Tongue (tissue), 2 donors: ENCODE data around the gene POU2F1. TPM values are rescaled to one million over a fixed set of nuclear protein-coding genes. Genes with fewer than 3 reads are reported as not detected.

ENCODE experiments used
- DNase-seq: peaks from one replicate; pipeline ENCODE4 v3.0.0-alpha.2; 2015
- total RNA-seq: library from RNA; depleted of rRNA; stranded (reverse); fragments of >200 nt; gene quantifications from one replicate; pipeline ENCODE4 v1.2.3, GENCODE V29; 2014

POU2F1 gene
- total RNA-seq, 1 donor from 2014 or later: 17.4 TPM

DNA sequence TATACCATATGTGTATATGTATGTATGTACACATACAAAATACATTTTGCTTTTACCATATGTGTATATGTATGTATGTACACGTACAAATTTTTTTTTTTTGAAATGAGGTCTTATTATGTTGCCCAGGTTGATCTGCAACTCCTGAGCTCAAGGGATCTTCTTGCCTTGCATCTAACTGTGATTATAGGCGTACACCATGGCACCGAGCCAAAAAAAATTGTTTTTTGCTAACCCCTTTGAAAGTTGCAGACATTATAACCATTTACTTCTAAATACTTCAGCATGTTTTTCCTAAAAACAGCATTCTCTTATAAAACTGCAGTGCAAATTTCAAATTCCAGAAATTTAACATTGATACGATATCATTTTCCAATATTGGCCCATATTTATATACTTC, 147.0 kb downstream of the POU2F1 start:
- no peak for DNase-seq

DNA sequence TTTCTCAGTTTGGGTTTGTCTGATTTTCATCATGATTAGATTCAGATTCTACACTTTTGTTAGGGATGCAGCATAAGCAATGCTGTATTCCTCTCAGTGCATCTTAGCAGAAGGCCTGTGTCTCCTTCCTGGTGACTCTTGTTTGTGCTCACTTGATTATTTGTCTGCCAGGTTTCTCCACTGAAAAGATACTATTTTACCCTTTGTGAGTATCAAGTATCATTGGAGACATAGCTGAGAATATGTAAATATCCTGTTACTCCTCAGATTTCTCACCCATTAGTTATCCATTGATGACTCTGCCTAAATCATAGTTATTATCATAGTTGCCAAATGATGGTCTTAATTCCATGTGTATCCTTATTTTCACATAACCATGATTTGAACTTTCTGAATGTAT, 148.5 kb downstream of the POU2F1 start:
- no peak for DNase-seq

DNA sequence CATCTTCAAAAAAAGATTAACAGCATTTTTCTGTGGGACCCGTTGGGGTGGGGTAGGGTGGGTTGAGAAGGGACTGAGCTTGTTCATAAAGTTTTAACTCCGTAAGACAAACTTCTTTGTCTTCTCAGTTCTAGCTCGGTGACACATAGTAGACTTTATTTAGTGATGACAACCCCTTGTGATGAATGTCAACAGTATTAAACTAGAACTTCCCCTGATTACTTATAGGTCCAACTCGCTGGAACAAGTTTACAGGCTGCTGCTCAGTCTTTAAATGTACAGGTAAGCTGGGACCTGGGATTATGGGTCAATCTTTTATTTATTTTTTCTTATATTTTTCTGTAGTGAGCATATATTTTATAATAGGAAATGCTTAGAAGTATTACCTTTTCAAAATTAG, 149.2 kb downstream of the POU2F1 start:
- DNase-seq: peak; percentile 10

DNA sequence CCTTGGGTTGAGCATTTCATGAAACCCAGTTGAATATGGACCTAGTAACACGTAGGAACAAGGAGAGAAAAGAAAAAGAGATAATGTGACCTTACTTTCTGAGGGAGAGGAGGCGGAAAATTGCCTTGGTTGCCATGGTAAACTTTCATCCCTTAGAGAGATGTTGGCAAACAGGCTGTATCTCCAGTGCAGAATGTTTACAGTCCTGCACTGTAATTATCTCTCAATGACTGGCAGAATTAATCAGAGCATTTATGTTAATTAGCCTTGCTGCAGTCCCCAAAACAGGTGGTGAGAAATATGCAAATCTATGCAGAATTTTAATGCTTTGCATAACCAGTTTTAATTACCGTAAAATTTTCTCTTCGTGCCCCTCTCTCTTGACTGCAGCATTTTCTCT, 150.3 kb downstream of the POU2F1 start:
- DNase-seq: no peak

DNA sequence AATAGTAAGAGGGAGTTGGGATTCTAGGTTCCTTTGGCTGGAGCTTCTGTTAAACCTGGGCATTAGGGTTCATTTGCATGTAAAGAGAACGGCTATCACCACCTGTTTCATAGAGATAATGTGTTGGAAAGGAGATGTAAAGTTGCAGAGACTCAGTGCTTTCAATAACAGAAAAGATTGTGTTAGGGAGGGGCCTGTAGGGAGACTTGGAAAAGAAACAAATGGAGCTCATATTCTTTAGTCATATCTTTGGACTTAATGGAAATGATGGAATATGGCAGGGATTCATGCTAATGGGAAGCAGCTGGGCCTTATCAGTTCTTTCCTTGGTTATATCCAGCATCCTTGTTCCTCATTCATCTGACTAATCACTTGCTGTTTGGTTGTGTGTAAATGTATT, 152.7 kb downstream of the POU2F1 start:
- DNase-seq: peak; percentile 24

DNA sequence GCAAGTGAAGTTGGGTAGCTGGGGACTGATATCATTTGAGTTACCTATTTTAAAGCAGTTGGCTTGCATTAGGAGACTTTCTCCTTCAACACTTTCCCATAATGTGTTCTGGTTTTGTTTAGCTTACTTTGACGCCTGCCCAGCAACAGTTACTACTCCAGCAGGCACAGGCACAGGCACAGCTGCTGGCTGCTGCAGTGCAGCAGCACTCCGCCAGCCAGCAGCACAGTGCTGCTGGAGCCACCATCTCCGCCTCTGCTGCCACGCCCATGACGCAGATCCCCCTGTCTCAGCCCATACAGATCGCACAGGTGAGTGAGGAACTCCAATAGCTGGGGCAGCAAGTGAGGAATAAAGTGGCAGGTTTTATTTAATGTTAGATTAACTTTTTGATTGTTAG, 153.3 kb downstream of the POU2F1 start:
- DNase-seq: no peak

DNA sequence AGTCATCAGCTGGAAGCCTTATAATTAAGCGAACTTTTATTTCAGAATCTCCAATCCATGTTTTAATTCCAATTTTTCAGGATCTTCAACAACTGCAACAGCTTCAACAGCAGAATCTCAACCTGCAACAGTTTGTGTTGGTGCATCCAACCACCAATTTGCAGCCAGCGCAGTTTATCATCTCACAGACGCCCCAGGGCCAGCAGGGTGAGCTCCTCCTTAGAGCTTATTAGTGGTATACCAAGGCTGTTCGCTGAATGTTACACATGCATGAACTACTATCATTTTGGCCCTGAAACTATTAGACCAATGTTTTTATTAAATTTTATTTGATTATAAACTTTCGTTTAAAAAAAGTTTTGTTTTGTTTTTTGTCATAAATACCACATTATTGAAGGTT, 155.3 kb downstream of the POU2F1 start:
- DNase-seq: no peak

DNA sequence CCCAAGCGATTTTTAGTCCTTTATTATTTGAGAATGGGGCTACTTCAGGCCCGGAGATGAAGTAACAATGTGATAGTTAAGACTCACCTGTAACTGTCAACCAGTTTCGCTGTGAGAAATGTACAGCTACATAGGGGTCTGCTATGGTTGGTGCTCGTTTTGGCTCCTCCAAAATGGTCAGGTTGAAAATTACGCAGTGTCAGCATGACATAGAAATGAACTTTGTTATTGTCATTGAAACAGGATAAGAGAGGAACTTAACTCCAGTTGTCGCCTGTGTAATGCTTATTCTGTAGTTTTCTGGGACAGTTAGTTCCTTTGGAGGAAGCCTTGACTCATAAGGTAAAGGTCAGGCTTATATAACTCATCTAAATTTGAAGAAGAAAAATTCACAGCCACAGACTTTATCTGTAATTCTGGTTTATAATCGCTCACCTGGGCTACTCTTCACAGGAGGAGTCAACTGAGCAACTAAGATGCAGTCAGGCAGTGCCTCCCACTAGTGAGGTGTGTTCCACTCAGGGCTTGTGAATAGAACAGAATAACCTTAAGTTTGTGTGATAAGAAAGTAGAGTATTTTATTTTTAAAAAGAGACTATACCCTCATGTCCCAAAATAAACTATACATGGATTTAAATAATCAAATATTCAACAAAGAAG, 166.7 kb downstream of the POU2F1 start:
- no peak for DNase-seq

DNA sequence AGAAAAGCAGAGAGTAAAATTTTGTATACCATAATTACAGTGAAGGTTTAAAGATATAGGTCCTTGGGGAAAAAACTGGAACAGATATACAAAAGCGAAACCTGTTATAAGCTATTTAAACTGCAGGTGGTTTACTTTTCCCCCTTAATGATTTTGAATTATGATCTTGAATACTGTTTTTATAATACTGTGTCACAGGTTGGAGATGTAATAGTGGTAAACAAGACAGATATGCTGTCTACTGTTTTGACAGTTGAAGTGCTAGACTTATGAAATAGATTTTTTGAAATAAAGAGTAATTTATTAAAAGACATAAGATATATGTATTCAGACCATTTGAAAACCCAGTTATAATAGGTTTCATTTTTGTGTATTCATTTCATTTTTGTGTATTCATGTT, 168.3 kb downstream of the POU2F1 start:
- DNase-seq: no peak

DNA sequence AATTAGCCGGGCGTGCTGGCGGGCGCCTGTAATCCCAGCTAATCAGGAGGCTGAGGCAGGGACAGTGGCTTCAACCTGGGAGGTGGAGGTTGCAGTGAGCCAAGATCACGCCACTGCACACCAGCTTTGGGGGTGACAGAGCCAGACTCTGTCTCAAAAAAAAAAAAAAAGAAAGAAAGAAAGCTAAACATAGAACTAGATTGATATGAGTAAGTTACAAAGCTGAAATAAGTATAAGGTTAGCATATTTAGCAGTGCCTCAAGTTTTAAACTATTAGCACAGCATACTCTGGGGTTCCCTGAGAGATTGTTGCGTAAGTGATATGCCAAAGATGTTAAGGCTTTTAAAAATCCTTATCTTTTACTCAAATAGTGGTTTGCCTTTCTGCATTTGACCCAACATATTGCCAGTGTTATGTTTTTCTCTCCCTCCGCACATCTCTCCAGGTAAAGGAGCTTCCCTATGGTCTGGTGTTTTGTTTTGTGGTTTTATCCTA, 171.6 kb downstream of the POU2F1 start:
- no peak for DNase-seq

DNA sequence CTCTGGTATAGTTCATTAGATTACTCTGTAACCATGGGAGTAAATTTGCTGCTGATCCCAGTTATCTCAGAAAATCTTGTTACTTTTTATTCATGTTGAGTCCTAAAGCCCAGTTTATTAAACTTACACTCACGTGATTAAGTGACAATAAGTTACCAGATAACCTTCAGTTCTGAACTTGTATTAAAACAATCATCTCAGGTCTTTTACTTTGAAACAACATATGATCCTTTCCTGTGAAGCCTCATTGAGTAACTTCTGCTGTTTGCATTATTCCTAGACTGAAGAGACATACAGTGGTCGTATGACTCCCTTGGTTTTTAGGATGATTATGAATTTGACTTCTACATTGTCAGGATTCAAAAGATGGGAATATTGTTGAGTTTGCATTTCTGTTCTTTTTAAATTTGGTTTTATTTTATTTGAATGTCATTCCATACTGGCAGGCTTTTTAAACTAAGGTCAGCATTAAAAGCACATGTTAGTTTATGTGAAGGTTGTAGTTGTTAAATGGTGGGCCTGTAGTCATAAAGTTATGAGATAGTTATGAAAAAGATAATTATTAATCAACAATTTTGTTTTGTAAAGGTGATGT, 179.8 kb downstream of the POU2F1 start:
- no peak for DNase-seq

DNA sequence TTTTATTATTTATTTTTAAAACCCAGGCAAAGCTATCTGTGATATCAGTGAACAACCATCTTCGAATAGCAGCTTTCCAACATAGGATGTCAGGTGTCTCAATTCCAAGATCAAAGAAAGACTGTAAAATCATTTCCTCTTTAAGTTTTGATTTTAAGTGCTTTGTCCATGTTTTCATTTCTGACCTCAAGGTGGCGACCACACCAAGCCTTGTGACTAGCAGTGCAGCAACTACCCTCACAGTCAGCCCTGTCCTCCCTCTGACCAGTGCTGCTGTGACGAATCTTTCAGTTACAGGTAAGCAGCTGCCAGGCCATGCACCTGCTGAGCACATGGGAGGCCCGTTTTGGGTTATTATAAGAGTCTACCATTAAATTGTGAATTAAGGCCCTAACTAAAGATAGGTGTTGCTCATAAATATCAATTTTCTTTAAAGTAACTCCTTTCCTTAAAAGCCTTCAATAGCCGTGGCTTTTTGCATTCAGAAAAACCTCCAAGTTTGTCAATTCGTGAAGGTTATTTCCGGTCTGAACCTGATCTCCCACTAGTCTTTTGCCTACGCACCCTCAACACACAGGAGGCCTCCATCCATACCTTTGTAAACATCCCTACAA, 180.7 kb downstream of the POU2F1 start:
- DNase-seq: peak; percentile 50

DNA sequence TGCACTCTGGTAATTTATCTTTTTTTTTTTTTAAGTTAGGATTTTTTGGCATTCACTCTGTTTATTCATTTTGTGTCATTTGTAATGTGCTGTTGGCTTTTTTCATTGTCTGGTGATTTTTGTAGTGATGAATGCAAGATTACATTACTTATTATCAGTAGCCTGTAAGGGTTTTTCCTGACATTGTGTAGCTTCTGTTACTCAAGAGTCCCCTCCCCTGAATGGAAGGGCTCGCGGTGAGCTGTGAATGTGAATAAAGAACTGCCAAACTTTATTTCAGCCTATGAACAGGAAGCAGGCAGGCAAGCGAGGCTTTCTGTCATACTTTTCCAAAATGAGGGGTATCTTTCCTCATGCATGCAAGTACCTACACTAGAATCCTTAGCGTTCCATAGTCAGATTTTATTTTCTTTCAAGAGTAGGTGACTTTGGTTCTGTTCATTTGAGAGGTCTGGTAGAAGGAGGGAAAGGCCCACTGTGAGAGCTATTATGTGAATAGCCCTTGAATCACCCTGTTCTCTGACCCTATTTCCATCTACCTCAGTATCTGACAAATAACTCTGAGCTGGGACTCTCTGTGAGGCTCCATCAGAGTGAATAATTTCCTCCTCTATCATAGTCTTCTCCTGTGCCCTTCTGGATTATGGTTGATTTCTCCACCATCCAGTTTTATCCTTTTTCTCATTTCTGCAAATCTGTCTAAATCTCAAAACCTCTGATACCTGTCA, 183.6 kb downstream of the POU2F1 start:
- no peak for DNase-seq

DNA sequence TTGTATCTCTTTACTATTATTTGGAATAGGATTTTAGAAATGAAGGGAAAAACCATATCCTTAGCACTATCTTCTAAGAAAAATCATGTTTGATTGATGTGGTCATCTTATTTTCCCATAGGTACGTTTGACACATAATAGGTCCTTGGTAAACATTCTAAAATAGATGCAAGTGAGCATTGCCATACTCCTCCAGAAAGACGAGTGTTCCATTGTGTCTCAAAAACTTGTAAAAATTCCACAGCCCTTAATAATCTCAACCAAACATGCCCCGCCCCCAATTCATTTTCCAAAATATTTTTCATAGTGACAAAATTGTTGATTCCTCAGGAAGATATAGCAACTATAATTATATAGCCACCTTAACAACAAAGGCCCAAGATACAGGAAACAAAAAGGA, 184.2 kb downstream of the POU2F1 start:
- no peak for DNase-seq

DNA sequence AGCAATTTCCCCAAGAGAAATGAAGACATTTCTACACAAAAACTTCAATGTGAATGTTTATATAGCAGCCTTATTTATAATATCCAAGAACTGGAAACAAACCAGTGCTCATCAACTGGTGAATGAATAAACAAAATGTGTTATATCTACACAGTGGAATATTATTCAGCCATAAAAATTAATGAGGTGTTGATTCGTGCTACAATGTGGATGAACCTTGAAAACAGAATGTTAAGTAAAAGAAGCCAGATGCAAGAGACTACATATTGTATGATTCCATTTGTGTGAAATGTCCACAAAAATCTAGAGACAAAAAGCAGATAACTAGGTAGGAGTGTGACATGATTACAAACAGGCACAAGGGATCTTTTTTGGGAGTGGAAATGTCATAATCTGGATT, 187.7 kb downstream of the POU2F1 start:
- DNase-seq: no peak

DNA sequence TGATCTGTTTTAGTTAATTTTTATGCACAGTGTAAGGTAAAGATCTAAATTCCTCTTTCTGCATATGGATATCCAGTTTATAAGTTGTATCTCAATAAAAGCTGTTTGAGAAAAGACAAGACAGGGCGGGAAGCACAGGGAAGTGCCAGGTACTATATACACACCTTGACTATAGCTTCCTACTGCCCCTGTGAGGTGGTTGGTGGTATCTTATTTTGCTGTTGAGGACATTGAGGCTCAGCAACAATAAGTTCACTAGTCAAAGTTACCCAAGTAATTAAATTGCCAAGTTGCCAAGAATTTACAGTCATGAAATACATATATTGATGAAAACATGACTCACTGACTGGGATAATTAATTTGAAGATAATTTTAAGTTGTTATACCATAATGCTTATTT, 188.5 kb downstream of the POU2F1 start:
- DNase-seq: no peak

DNA sequence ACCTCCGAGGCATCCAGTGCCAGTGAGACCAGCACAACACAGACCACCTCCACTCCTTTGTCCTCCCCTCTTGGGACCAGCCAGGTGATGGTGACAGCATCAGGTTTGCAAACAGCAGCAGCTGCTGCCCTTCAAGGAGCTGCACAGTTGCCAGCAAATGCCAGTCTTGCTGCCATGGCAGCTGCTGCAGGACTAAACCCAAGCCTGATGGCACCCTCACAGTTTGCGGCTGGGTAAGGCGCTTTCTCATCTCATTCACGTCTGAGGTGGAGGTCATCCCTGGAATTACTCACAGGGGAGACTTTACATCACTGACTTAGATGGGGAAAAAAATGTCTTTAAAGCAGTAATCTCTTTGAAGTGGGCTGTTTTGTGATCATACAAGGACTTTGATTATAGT, 191.4 kb downstream of the POU2F1 start:
- peak; percentile 14 for DNase-seq

DNA sequence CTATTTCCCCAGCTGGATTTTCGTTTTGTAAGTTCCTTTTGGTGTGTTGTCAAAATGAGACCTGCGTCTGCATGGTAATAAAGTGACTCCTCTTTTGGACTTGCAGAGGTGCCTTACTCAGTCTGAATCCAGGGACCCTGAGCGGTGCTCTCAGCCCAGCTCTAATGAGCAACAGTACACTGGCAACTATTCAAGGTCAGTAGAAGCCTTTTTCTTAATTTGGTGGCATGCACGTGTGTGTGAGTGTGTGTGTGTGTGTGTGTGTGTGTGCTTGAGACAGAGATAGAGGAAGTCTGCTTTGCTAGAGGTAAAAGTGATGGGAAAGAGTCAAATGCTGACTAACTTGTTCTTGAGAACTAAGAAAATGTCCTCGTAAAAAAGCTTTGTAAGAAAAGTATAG, 192.2 kb downstream of the POU2F1 start:
- DNase-seq: no peak

DNA sequence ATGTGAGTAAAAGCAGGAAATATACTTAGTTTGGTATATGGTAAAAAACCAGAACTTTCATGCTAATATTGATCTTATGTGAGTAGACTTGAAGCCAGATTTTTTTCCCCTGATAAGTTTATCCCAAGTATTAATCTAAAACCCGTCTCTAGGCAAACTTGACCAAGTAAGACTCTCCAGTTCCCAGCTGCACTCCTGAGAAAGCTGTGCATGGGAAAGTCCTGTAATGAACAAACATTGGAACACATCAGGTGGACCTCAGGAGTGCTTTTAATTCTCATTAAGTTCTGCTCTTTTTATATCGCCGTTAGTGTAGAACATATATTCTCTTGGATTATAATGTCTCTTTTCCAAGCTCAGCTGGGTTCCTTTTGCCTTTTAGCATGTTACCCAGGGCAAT, 192.6 kb downstream of the POU2F1 start:
- DNase-seq: no peak

DNA sequence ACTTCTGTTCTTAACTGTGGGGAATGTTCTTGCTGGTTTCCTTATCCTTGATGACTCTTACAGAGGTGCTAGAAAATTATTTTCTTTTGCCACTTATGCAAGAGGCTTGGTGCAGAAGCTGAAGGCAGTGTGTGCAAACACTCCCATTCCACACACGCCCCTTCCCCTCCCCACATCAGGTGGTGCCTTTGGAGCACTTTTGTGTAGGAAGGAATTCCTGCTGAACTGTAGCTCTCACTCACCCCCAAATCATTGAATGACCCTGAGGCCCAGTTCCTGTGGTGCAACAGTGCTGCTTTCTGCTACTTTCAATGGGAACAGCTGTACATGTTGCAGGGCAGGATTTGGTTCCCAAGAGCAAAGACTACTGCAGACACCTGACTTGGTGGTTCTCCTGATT, 195.8 kb downstream of the POU2F1 start:
- no peak for DNase-seq

DNA sequence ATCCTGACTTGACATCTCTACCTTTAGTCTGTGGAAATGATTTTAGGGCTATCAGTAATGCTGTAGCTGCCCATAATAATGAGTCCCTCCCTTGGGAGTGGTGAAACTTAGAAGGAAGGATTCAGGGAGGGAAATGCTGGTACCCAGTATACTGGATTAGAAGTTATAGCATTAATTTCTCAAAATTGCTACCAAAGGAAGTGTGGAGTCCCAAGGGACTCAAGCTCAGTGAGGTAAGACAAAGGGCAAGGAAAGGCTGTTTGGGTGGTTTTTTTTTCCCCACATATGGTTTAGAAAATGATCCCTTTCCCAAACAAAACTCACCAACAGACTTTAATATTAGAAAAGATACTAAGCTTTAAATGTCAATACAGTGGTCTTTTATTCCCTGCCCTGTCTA, 197.7 kb downstream of the POU2F1 start:
- DNase-seq: no peak

DNA sequence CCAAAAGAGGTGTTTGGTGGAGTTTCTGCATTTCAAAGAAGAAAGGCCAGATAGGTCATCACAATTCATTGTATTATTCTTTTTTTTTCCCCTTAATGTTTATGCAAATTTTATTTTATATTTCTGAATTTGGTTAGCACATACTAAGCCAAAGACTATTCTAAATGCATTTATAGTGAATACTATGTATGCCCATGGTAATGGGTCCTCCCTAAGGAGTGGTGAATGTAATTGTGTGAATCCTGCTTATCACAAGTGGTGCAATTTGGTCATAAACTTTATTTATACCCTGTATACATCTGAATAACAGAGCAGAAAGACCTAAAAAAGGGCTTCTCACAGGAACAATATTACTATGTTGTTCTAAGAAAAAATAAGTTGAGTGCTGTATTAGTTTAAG, 198.6 kb downstream of the POU2F1 start:
- DNase-seq: no peak

DNA sequence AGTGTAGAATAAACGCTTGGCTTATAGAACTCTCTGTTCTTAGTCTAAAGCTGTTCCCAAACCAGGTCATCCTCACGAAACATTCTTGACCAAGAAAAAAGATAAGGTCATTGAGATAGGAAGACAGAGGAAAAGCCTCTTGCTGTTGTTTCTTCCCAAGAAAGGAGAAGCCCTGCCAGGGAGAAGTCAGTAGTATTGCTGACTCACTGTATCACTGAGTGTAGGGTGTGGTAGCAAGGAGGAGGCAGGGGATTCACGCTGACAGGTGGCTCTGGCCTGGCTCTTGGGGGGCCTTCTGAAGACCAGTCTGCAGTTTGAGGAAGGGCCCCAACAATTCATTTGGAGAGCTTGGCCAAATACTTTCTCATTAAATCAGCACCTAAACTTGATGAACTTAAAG, 199.8 kb downstream of the POU2F1 start:
- no peak for DNase-seq
